Large intestine (tissue), 3 donors: ENCODE results near the gene HSPA1L. TPM values are rescaled to one million over a fixed set of nuclear protein-coding genes. Genes with fewer than 3 reads are reported as not detected.

Experiments used
- DNase-seq, 2 donors: peaks; one replicate each; pipeline versions ENCODE4 v3.0.0 to v3.0.0-alpha.2; 2013
- H3K27ac ChIP-seq: one replicate; pipeline ENCODE4 v1.5.1; 2013; ENCODE audit warnings: low read length
- H3K27me3 ChIP-seq: 2 replicates; pipeline ENCODE4 v1.6.1; 2013; ENCODE audit warnings: low read length; ENCODE audit not compliant: control insufficient read depth, insufficient read depth
- H3K36me3 ChIP-seq: 2 replicates; pipeline ENCODE4 v1.6.1; 2013; ENCODE audit warnings: low read length; ENCODE audit not compliant: control insufficient read depth, insufficient read depth
- H3K4me1 ChIP-seq: one replicate; pipeline ENCODE4 v1.6.1; 2013; ENCODE audit warnings: low read length; ENCODE audit not compliant: control insufficient read depth, insufficient read depth
- H3K4me3 ChIP-seq: one replicate; pipeline ENCODE4 v1.5.1; 2013; ENCODE audit warnings: low read length
- H3K9me3 ChIP-seq: one replicate; pipeline ENCODE4 v1.6.1; 2013; ENCODE audit warnings: mild to moderate bottlenecking, low read depth, low read length, moderate library complexity; ENCODE audit not compliant: control insufficient read depth
- WGBS: methylation state at CpG from one replicate; pipeline ENCODE4 v1.1.5; 2013; ENCODE audit warnings: low lambda C conversion rate; ENCODE audit not compliant: insufficient coverage; 5-methylcytosine and 5-hydroxymethylcytosine counted together
- polyA plus RNA-seq: library from polyadenylated mRNA; unstranded; fragments of 120-200 nt; gene quantifications from one replicate; pipeline ENCODE4 v1.2.1, GENCODE V29; 2013

The HSPA1L gene
- polyA plus RNA-seq, 1 donor = 2.8 TPM

DNA sequence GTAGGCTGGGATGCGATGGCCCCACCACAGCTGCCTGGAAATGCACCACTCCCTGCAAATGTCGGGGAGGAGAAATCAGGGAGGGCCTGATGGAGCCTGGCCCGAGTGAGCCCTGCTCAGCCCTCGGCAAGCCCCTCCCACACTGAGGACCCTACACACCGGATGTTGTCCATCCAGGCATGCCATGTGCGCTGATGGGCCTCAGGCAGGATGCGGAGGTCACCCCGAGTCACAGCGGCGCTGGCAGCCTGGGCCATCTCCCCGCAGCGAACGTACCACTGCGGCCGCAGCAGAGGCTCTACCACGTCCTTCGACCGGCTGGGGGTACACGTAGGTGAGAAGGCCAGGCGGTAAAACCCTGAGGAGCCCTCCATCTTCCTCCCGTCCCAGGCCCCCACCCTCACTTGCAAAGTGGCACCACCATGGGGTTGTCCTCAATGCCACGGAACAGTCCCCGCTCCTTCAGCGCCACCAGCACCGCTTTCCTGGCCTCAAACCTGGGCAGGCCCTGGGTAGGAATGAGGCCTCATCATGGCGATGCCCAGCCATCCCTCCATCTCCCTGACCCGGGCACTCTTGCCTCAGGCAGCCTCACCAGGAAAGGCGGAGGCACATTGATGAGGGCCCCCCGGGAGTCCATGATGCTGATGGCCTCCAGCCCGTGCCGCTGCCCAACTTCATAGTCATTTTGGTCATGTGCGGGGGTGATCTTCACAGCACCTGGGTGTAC, 32.8 kb downstream of the HSPA1L start:
- Histone ChIP-seq H3K9me3 (no peaks in the 10 kb centered on the region), H3K36me3 (peaks cover 61% of the 10 kb centered on the region), H3K27me3 (no peaks in the 10 kb centered on the region), H3K4me3 (no peak overlapping the region), H3K27ac (no peak overlapping the region), H3K4me1 (peaks cover 10% of the 10 kb centered on the region)
- no CpG with 5 or more reads among the region's 32 CpGs for WGBS
- DNase-seq = no peak

DNA sequence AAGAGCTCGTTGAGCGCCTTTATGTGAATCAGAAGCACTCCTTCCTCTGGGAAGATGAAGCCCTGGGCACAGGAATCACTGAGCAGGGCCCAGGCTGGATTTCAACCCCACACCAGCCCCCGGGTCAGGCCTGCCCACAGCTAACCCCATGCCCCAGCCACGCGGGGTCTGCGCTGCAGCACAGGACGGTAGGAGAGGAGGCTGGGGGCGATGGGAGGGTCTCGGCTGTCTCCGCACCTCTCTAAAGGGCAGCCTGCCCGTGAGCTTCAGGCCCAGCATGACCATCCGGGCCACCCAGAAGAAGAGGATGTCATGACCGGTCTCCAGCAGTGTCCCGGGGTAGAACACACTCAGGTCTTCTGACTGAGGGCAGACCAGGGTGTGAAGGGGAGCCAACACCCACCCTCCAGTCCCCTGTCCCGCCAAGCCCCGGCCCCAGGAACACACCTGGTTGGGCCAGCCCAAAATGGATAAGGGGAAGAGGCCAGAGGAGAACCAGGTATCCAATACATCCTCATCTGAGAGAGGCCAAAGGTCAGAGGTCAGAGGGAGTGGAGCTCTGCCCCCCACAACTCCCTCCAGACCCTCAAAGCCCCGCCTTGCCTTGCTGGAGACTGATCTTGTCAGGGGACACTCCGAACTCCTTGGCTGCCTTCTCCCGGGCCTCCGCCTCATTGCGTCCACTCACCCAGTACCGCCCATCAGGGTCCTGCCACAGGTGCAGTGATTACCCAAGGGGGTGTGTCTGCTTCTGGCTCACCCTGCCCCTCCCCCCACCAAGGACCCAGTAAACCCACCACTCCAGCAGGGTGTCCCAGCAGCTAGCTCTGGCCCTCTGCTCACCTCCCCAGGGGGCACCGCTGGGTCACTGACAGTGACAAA, 33.6 kb downstream of the HSPA1L start:
- no peaks in the 10 kb centered on the region for H3K27me3 ChIP-seq
- H3K9me3 ChIP-seq = no peaks in the 10 kb centered on the region
- no CpG with 5 or more reads among the region's 23 CpGs for WGBS
- no peak for DNase-seq
- no peak overlapping the region for H3K4me3 ChIP-seq
- H3K27ac ChIP-seq = no peak overlapping the region
- peaks cover 61% of the 10 kb centered on the region for H3K36me3 ChIP-seq
- peaks cover 18% of the 10 kb centered on the region for H3K4me1 ChIP-seq

DNA sequence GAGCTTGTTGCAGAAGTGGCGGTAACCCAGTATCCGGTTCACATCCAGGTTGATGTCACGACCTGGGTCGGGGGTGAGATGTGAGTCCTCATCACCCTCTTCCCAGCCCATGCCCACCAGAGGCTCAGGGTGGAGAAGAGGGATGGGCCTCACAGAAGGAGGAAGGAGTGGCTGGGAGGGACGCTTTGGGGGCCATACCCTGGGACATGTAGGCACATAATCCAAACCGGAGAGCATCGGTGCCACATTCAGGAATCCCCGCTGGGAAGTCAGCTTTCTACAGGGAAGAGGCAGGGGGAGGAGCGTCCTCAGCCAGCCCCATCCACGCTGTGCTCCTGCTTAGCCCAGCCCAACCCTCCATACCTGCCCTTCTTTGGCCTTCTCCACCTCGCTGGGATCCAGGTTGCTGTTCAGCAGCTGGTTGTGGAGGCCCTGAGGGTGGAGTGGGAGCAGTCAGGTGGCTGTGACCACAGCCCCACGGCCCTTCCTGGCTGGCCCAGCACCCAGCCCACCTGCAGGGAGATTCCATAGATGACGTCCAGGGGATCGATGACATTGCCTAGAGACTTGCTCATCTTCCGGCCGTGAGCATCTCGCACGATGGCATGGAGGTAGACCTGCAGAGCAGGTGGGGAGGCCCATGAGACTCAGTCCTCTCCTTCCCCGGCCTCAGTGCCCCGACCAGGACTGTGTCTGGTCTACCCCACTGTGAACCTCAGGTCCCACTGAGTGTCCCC, 34.4 kb downstream of the HSPA1L start:
- WGBS = no CpG with 5 or more reads among the region's 20 CpGs
- peaks cover 61% of the 10 kb centered on the region for H3K36me3 ChIP-seq
- DNase-seq = no peak

DNA sequence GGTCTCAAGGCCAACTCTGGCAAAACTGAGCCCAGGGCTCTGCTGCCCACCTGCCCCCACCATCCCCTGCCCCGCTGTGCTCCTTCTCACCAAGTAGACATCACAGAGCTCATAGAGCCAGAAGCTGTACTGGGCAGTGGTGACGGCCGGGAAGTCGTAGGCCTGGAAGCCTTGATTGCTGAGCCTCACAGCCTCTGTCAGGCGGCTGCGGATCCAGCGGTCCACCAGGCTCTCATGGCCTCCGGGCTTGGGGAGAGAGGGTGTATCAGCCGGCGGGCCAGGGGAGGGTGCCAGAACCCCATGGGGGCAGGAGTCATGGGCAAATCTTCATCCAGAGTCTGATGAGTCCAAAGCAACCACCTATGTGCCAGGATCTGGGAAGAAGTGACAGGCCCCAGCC, 35.2 kb downstream of the HSPA1L start:
- no peak for DNase-seq
- peaks cover 58% of the 10 kb centered on the region for H3K36me3 ChIP-seq
- peaks cover 2% of the 10 kb centered on the region for H3K9me3 ChIP-seq
- H3K4me3 ChIP-seq = no peak overlapping the region
- no CpG with 5 or more reads among the region's 10 CpGs for WGBS
- no peaks in the 10 kb centered on the region for H3K27me3 ChIP-seq
- no peak overlapping the region for H3K27ac ChIP-seq
- H3K4me1 ChIP-seq = peaks cover 34% of the 10 kb centered on the region

More for the DNA sequence above, 34.4 kb downstream of the HSPA1L start:
- Histone ChIP-seq H3K4me1 (peaks cover 26% of the 10 kb centered on the region), H3K27ac (no peak overlapping the region), H3K27me3 (no peaks in the 10 kb centered on the region), H3K9me3 (peaks cover 2% of the 10 kb centered on the region), H3K4me3 (no peak overlapping the region)

DNA sequence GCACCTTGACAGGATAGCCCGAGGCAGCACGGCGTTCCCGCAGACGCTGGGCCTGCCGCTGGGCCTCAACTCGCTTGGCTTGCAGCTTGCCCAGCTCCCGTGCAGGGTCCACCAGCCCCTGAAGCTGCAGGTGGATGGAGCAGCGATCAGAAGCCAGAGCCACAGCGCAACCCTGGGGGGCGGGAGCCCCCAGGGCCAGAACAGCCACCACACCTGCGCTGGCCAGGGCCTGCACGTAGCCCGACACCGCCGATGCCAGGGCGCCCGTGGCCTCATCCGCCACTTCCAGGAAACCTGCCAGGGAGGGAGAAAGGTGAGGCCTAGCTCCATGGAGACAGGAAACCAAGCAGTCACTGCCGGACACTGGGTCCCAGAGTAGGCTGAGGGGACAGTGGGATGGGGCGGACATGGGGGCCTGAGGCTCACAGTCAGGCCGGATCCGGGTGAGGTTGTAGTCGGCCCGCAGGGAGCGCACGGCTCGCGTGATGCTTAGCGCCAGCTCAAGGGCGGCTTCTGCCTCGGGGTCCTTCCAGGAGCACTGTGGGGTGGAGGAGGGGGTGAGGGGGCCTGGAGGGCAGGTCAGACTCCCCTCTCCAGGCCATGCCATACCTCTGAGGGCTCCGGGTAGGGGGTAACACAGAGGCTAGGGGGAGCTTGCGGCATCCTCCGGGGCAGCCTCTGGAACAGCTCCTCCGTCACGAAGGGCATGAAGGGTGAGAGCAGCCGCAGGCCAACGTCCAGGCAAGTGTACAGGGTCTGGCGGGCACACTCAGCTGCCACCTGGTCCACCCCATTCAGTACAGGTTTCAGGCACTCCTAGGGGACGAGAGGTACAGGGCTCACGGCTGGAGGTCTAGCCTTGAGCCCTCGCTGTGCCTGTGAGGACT, 35.8 kb downstream of the HSPA1L start:
- H3K9me3 ChIP-seq = peaks cover 2% of the 10 kb centered on the region
- no peaks in the 10 kb centered on the region for H3K27me3 ChIP-seq
- H3K4me1 ChIP-seq = peaks cover 36% of the 10 kb centered on the region
- peaks cover 52% of the 10 kb centered on the region for H3K36me3 ChIP-seq
- H3K4me3 ChIP-seq = no peak overlapping the region
- WGBS = no CpG with 5 or more reads among the region's 43 CpGs
- DNase-seq = no peak
- no peak overlapping the region for H3K27ac ChIP-seq

DNA sequence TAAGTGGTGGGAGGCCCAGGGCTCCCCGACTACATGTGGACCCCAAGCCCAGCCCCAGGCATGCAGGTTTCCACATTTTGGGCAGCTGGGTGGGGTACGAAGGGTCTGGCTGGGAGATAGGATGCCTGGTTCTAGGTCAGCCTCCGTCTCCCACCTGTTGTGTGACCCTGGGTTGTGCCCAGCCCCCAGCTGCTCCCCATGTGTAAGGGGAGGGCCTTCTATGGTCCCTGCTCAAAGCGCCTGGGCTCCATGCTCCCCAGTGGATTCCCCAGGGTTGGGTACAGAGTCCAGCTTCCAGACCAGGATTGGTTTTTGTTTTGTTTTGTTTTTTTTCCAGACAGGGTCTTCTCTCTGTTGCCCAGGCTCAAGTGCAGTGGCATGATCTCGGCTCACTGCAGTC, 36.9 kb downstream of the HSPA1L start:
- no peak for DNase-seq
- peaks cover 44% of the 10 kb centered on the region for H3K36me3 ChIP-seq
- peaks cover 2% of the 10 kb centered on the region for H3K9me3 ChIP-seq
- H3K4me3 ChIP-seq = no peak overlapping the region
- WGBS = no CpG with 5 or more reads among the region's 5 CpGs
- peaks cover 36% of the 10 kb centered on the region for H3K4me1 ChIP-seq
- H3K27ac ChIP-seq = peak overlapping the region; percentile 95
- H3K27me3 ChIP-seq = no peaks in the 10 kb centered on the region

DNA sequence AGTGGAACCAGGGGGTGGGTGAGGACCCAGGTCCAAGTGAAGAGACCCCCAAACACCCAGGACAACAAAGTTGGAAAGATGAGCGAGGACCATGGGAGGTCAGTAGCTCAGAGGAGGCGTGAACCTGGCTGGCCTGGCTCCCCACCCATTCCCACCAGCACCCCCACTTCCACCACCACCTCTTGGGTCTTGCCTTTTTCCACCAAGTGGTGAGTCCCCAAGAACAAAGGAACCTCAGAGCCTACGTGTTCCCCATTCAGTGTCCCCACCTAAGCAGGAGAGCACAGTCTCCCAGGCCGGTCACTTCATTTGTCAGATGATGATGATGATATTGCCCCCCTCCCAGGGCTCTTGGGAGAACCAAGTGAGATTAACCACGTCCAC, 37.4 kb downstream of the HSPA1L start:
- WGBS = no CpG with 5 or more reads among the region's 5 CpGs
- peaks cover 36% of the 10 kb centered on the region for H3K4me1 ChIP-seq
- H3K9me3 ChIP-seq = peaks cover 2% of the 10 kb centered on the region
- DNase-seq = no peak
- H3K4me3 ChIP-seq = no peak overlapping the region
- H3K27me3 ChIP-seq = no peaks in the 10 kb centered on the region
- H3K27ac ChIP-seq = peak overlapping the region; percentile 95
- peaks cover 41% of the 10 kb centered on the region for H3K36me3 ChIP-seq

DNA sequence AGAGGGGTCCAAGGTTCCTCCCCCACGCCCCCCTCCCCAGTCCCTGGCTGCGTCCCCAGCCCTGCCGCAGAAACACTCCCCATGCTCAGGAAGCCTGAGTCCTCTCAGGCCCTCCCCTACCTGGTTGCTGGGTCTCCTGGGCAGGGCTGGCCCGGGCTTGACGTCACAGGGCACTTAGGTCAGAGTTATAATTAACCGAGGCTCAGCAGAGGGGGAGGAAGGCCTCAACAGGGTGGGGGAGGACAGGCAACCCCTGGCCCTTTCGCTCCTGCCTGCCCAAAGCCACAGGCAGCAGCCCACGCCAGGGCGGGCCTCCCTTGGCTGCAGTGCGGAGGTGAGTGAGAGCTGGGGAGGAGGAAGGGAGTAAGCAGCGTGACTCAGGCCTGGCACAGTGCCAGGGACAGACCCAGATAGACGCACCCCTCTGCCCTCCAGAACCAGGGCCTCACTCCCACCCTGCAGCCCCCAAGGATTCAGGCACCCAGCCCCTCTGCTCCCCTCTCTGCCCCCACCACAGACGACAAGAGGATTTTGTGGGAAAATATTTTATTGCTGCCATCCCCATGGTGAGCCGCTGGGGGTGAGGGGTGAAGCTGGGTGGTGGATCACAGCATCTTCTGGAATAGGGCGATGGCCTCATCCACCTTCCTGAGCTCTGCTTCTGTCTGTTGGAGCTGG, 38.0 kb downstream of the HSPA1L start, which contains the start of gene VWA7:
VWA7 (minus strand) TSS at position 340 of the 678 bp plus-strand sequence. CDS start 549 bp downstream, outside the sequence.
- Histone ChIP-seq H3K27ac (peak within 1 kb of the TSS; percentile 95), H3K4me3 (peak within 1 kb of the TSS; percentile 49), H3K9me3 (peaks cover 2% of the 10 kb centered on the region), H3K36me3 (peaks cover 36% of the 10 kb centered on the region), H3K4me1 (peaks cover 36% of the 10 kb centered on the region), H3K27me3 (no peaks in the 10 kb centered on the region)
- peak; percentile 91 to 97 for DNase-seq
- no CpG with 5 or more reads among the region's 15 CpGs for WGBS

DNA sequence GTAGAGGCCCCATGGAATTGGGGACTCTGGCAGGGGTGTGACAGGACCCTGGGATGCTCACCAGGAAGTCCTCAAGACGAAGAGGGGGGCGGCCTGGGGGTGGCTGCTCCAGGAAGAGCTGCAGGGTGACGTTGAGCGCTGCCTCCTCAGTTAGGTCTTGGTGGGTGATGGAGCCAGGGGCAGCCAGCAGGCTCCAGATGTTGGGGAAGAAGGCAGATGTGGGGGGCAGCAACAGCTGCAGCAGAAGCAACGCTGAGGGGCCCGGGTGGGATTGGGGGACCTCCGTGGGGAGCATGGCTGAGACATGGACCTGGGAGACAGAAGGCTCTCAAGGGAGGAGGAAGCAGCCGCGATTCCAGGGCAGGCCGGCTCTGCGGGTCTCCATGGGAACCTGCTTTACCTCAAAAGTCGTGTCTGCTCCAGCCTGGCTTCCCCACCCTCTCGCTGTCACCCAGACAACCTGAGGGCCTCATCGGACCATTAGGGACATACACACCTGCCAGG, 38.5 kb downstream of the HSPA1L start:
- Histone ChIP-seq H3K27me3 (no peaks in the 10 kb centered on the region), H3K27ac (peak overlapping the region; percentile 95), H3K9me3 (peaks cover 2% of the 10 kb centered on the region), H3K4me3 (peak overlapping the region; percentile 49), H3K36me3 (peaks cover 32% of the 10 kb centered on the region), H3K4me1 (peaks cover 36% of the 10 kb centered on the region)
- DNase-seq = no peak
- no CpG with 5 or more reads among the region's 14 CpGs for WGBS
